KG1 (cell line): ENCODE measurements around the gene SDR9C7.
"Not testable (repeated sequence)": the region's sequence is repeated elsewhere in the genome, so short reads cannot be mapped to it uniquely, and the experiment has no call there.

ENCODE experiments used
- DNase-seq: peaks from one replicate; lab custom pipeline; 2025; lab: John Stamatoyannopoulos, UW

SDR9C7 gene

DNA sequence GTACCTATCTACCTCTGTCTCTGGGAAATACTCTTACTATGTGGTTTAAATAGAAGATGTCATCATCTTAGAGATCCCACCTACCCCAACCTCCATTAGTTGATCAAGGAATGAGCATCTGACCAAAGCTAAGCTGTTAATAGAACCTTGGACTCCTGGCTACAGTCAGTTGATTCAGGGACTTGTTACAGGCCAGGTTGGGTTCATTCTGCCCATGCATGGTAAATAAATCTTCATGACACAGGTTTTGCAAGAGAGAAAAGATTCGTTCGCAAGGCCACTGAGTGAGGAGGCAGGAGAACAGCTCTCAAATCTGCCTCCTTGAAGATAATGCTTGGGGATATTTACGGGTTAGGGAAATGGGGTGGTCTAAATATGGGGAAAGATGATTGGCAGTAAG is 19.5 kb downstream of the SDR9C7 start:
- DNase-seq, result no peak

DNA sequence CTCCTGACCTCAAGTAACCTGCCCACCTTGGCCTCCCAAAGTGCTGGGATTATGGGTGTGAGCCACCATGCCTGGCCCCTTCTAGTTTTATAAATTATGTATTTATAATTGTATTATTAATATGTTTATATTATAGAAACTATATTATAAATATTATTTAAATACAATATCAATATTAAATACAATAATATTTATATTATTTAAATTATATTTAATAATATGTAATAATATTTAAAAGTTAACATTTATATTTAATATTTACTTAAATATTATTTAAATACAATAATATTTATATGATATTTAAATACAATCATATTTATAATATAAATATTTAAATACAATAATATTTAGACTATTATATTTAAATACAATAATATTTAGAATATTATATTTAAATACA is 20.0 kb downstream of the SDR9C7 start:
- DNase-seq, result no peak

DNA sequence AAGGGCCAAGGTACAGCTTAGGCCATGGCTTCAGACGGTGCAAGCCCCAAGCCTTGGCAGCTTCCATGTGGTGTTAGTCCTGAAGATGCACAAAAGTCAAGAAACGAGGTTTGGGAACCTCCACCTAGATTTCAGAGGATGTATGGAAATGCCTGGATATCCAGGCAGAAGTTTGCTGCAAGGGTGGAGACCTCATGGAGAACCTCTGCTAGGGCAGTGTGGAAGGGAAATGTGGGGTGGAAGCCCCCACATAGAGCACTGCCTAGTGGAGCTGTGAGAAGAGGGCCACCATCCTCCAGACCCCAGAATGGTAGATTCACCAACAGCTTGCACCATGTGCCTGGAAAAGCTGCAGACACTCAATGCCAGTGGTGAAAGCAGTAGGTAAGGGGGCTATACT is 24.8 kb downstream of the SDR9C7 start:
- not testable (repeated sequence) for DNase-seq

DNA sequence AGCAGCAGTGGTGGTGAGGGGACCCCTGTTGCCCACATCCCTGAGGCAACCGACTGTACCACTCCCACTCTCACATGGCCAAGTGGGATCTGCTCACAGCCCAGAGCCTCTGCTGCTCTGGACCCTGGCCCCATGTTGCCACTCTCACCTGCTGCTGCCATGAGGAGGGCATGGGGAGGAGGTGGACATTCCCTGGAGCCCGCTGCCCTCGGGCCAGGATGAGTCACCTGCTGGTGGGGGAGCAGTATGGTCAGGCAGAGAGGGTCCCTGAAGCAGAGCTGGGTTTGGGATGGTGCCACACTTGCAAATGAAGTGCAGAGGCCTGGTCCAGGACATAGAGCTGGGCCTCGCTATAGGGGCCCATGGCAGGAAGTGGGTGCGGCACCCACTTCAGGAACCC is 26.1 kb downstream of the SDR9C7 start:
- no peak for DNase-seq

DNA sequence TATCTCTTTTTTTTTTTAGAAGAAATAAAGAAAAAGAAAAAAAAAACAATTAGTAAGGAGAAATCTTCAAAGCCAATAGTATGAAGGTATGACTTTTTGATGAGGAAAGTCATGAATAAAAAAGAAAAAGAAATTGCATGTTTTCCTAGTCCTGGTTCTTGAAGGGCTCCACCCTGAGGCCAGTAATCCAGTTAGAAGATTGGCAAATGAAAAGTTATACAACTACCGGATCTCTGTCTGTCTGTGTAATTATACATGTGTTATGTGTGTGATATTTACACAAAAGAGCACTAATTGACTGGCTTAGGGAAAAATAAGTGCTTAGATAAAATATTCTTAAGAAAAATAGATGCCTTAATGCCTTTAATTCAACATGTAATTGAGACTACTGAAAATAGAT is 28.4 kb downstream of the SDR9C7 start:
- DNase-seq, result no peak

DNA sequence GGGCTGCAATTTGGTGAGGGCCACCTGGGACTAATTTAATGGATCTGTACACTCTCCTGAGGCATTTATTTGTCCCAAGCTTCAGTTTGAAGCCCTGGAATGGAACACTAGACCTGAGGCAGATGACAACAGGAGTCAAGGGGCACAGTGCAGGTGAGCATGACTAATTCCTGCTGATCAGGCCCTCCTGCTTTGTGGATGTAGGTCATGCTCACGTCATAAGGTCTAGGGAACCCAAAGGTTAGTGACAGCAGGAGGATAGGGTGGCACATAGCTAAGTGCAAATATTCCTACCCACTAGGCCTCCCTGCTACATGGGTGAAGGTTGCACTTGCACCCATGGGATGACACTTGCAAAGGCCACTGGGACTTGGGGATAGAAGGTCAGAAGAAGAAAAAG is 30.8 kb downstream of the SDR9C7 start:
- no peak for DNase-seq

DNA sequence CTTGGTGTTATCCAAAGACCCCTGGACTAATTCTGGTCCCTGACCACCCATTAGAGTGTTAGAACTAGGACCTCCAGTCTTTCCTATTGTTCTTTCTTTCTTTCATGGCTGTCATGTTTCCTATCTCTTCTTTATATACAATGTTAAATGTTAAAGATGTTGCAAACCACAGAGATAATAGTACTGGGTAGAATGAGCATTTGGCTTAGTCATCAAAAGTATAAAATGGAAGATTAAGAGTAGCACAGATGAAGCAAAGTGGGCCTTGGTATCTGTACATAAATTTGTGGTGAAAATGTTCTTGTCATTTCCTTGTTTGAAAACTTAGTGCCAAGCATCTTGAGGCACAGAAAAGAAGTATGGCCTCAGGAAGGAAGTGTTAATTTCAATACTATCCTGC is 32.9 kb downstream of the SDR9C7 start:
- DNase-seq, result not testable (repeated sequence)

DNA sequence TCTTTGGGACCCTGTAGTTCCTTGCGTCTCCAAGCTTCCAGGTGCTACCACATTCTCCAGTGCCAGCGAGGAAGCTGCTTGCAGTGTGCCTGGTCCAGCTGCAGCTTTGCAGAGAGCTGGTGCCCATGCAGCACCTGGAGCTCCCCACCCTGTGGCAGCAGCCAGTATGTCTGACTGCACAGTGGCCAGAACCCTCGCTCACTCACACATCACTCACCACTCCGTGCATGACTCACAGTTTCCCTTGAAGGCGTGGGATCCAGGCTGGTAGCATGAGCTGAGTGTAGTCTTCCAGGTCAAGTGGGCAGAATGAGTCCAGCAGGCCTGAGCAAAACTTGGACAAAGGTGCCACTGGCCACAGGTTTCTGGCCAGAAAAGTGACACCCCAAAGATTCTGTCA is 33.6 kb downstream of the SDR9C7 start:
- no peak for DNase-seq

DNA sequence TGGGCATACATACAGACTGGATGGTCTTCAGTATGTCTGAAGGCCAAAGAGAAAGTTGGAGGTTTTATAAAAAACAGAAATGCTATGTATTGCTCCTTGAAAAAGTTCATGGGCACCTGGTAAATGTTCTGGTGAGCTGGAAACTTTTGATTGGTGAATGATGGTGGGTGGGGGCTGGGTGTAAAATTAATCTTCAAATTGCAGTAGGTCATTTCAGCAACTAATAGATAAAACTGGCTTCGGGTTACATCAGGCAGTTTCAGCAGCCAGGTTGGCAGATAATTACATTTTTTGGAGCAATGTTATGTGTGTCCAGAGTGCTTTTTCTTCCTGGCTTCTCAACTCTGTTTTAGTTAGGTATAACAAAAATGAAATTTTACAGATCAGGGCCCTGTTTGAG is 35.3 kb downstream of the SDR9C7 start:
- no peak for DNase-seq

DNA sequence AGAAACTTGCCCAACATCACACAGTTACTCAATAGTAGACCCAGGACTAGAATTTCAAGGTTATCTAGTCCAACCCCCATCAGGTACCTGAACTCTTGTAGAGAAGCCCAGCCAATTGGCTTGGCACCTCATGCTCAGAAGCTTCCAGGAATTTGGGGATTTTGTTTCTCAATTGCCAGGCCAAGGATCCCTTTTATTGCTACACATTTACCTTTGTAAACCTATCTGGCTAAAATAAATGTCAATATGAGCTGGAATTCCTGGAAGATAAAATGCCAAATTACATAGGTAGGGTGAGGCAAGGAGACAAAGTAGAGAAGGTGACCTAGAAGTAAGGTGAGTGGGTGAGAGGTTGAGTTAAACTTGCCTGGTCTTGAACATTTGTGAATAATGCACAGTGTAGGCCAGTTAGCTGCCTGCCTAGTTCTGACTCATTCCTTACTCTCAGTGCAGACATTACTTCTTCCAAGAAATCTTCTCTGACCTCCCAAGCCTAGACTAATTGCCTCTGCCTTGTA is 36.3 kb downstream of the SDR9C7 start:
- DNase-seq, result no peak

DNA sequence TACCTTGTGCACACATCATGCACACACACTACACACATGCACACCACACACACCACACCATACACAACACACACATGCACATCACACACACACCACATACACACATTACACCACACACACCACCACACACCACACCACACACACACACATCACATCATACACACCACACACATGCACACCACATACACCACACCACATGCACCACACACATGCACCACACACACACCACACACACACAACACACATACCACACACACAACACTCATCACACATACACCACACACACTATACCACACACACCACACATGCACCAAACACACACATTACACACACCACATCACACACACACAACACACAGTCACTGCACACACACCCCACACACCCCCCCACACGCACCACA is 38.1 kb downstream of the SDR9C7 start:
- DNase-seq, result no peak

DNA sequence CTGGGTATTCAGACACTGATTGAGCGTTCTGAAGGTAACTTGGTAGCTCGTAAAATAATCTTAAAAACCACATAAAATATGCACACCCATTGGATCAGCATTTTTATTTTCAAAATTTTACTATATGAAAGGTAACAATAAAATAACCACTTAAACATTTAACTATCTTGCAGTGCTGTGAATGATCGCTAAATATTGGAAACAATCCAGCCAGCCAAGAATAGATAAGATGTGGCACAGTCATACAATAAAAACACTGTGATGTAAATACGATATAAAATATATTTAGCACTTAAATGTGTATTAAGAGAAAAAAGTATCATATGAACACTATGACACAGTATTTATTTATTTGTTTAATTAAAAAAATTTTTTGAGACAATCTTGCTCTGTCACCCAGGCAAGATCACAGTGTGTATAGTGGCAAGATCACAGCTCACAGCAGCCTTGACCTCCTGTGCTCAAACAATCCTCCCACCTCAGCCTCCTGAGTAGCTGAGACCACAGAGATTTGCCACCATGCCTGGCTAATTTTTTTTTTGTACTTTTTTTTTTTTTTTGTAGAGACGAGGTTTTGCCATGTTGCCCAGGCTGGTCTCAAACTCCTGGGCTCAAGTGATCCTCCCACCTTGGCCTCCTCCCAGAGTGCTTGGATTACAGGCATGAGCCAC is 39.4 kb downstream of the SDR9C7 start:
- DNase-seq, result no peak

DNA sequence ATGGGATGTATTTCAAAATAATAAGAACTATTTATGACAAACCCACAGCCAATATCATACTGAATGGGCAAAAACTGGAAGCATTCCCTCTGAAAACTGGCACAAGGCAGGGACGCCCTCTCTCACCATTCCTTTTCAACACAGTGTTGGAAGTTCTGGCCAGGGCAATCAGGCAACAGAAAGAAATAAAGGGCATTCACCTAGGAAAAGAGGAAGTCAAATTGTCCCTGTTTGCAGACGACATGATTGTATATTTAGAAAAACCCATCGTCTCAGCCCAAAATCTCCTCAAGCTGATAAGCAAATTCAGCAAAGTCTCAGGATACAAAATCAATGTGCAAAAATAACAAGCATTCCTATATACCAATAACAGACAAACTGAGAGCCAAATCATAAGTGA is 42.3 kb downstream of the SDR9C7 start:
- DNase-seq, result not testable (repeated sequence)

DNA sequence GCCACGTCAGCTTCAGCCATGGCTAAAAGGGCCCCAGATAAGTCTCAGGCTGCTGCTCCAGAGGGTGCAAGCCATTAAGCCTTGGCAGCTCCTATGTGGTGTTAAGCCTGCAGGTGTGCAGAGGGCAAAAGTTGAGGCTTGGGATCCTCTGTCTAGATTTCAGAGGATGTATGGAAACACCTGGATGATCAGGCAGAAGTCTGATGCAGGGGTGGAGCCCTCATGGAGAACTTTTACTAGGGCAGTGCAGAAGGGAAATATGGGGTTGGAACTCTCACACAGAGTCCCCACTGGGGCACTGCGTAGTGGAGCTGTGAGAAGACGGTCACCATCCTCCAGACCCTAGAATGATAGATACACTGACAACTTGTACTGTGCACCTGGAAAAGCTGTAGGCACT is 47.9 kb downstream of the SDR9C7 start:
- no peak for DNase-seq

DNA sequence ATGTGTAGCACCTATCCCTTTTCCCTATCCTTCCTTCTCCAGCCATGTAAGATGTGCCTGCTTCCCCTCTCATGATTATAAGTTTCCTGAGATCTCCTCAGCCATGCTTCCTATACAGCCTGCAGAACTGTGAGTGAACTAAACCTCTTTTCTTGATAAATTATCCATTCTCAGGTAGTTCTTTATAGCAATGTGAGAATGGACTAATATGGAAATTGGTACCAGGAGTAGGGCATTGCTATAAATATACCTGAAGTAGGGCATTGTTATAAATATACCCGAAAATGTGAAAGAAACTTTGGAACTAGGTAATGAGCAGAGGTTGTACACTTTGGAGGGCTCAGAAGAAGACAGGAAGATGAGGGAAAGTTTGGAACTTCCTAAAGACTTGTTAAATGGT is 48.9 kb downstream of the SDR9C7 start:
- no peak for DNase-seq

DNA sequence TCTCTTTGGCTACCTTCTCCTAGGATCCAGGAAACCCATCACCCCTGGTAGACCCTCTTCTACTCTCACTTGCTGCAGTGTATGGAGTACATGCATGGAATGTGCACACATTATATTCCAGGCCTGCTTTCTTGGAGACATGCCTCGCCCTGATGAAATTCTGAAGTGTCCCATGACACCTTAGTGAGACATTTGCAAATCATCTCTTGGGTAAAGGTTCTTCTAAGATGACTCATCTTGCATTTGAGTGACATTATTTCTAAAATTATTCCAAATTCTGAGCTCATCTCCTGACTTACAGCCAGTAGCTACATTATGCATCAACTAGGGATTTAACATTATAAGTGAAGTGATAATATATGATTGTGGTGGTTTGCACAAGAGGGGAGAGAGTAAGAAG is 49.8 kb downstream of the SDR9C7 start:
- no peak for DNase-seq

DNA sequence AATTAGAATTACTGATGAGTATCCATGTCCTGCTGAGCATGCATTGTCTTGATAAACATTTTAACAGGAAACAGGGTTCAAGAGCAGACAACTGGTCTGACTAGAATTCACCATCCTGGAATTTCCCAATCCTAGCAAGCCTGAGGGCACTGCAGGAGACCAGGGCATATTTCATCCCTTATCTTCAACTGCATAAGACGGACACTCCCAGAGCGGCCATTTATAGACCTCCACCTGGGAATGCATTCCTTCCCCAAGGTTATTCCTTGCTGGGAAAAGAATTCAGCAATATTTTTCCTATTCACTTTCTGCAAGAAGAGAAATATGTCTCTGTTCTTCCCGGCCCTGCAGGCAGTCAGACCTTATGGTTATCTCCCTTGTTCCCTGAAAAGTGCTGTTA is 51.8 kb downstream of the SDR9C7 start:
- DNase-seq, result not testable (repeated sequence)

DNA sequence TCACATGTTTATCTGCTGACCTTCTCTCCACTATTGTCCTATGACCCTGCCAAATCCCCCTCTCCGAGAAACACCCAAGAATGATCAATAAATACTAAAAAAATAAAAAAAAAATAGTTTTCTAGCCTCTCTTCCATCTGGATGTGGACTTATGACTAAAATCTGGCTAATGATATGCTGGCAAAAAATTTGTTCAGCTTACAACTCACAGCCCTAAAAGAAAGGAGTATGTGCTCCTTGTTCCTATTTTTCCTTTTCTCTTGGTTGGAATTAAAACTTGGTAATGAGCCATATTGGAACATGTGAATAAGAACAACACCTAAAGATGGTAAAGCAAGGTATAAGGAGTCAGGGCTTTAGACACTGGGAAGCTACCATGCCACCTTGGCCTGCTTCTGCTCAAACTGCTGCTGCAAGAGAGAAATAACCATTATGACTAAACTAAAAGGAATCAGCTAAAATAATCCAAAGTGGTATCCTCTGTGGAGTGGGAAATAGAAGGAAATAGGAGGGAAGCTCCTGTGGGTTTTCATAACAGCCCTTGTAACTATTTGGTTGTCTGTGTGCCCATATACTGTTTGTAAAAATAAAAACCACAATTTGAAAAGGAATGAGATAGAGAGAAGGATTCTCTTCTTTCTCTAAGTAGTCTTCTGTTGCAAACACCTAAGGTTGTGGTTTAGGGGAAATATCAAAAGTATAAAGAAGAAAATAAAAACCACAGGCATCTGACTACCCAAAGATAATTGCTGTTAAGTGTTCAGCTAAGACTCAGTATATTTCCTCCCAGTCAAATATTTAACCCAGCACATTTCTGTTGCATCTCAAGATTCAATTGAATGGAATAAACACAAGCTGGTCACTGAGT is 53.8 kb downstream of the SDR9C7 start:
- no peak for DNase-seq

DNA sequence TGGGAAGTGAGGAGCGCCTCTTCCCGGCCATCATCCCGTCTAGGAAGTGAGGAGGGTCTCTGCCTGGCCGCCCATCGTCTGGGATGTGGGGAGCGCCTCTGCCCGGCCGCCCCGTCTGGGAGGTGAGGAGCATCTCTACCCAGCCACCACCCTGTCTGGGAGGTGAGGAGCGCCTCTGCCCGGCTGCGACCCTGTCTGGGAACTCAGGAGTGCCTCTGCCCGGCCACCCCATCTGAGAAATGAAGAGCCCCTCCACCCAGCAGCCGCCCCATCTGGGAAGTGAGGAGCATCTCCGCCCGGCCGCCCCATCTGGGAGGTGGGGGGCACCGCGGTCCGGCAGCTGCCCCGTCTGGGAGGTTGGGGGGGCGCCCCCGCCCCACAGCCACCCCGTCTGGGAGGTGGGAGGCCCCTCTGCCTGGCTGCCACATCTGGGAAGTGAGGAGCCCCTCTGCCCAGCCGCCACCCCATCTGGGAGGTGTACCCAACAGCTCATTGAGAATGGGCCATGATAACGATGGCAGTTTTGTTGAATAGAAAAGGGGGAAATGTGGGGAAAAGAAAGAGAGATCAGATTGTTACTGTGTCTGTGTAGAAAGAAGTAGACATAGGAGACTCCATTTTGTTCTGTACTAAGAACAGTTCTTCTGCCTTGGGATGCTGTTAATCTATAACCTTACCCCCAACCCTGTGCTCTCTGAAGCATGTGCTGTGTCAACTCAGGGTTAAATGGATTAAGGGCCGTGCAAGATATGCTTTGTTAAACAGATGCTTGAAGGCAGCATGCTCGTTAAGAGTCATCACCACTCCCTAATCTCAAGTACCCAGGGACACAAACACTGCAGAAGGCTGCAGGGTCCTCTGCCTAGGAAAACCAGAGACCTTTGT is 54.7 kb downstream of the SDR9C7 start:
- not testable (repeated sequence) for DNase-seq

DNA sequence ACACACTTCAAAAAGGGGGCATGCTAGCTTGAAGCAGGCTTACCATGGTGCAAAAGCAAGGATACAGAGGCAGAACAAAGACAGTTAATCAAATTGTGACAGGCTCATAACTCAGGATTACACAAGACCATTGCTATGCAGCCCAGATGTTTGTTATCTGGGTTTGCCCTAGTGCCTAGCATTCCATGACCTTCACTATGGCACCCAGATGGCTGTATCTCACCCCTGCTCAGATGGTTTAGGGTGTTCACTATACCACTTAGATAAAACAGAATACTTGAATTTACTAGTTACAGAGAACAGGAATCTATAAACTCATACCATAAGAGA is 56.2 kb downstream of the SDR9C7 start:
- no peak for DNase-seq

DNA sequence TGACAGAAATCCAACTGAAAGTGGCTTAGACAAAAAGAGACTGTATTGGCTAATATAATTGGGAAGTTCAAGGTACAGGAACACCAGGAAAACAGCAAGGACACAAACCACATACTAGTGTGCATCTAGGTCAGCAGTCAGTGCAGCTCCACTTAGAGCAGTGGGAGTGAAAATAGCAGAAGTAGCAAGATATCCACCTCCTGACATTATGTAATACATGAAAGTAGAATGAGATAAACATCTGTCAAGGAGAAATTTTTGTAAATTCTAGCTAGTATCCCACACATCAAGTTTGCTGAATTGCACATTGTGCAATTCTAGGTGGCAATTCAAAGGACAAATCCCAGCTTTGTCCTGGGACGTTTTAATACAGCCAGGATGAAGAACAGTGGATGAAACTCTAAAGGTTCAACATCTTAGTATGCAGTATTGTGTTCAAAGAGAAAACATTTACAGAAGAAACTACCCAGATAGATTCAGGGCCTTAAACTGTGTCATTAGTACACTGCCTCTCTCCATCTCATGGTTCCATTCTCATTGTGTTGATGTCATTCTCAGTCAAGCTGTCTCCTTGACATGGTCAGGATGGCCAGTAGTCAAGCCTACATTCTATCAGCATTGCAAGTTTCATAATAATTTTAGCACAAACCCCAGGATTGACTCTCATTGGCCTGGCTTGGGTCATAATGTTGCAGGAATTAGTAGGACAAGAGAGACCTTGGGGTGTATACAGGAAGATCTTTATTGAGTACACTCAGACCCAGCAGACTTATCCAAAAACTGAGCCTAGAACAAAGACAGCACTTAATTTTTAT is 56.8 kb downstream of the SDR9C7 start:
- no peak for DNase-seq

DNA sequence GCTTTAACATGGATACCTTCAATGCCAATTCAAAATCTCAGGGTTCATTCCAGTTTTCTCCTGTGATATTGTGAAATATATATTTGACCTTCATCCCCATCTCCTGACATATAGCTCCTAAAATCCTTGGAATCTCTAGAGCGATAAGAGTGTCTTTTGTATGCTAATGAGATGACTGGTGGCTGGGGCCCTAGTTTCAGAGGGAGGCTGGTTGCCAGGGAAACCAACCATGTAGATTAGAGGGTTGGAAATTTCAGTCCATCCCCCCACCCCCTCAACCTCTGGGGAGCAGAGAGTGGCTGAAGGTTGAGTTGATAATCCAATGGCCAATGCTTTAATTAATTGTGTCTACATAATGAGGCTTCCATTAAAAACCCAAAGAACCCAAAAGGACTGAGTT is 59.4 kb downstream of the SDR9C7 start:
- no peak for DNase-seq
